Body of pancreas (tissue), 4 donors: ENCODE data around the gene EXOC2. TPM values are rescaled to one million over a fixed set of nuclear protein-coding genes. Genes with fewer than 3 reads are reported as not detected.

Experiments
- ATAC-seq: fragments of 150-250 bp; one replicate; pipeline ENCODE4 v1.9.1; 2016
- DNase-seq, 4 donors: peaks; one replicate each; pipeline ENCODE4 v3.0.0-alpha.2; 2019
- H3K27ac ChIP-seq, 4 donors: fragments of 200-600 bp; sonication (generic); 1 replicate in 3 of 4; 2 replicates in 1 of 4; pipeline versions ENCODE4 v1.5.1 to v1.6.1; 2016 to 2019; ENCODE audit warnings: mild to moderate bottlenecking in 1 of 4, mixed read lengths in 1 of 4, moderate library complexity in 1 of 4
- H3K27me3 ChIP-seq, 2 donors: fragments of 200-600 bp; sonication (generic); one replicate each; pipeline ENCODE4 v1.6.0; 2016; ENCODE audit warnings: mild to moderate bottlenecking in 1 of 2
- H3K36me3 ChIP-seq, 2 donors: fragments of 200-600 bp; sonication (generic); replicated peaks in 1 of 2; 2 replicates each; pipeline ENCODE4 v1.5.1; 2016; ENCODE audit warnings: low read depth in 2 of 2; ENCODE audit not compliant: insufficient read depth in 1 of 2
- H3K4me1 ChIP-seq: fragments of 200-600 bp; sonication (generic); one replicate; pipeline ENCODE4 v1.6.0; 2016
- H3K4me3 ChIP-seq, 2 donors: fragments of 200-600 bp; sonication (generic); 1 replicate in 1 of 2; 2 replicates in 1 of 2; pipeline ENCODE4 v1.5.1; 2016 to 2019
- H3K9me3 ChIP-seq, 3 donors: fragments of 200-600 bp; sonication (generic); 1 replicate in 2 of 3; 2 replicates in 1 of 3; pipeline ENCODE4 v1.5.1; 2016
- CTCF ChIP-seq, 7 experiments: fragments of 450-650 bp in 4 of 7; fragments of 200-600 bp in 3 of 7; sonication (generic) in 3 of 7; IDR thresholded peaks; one replicate each; pipeline ENCODE4 v1.5.1; 2016 to 2019; ENCODE audit warnings: antibody characterized with exemption in 7 of 7
- POLR2A ChIP-seq, 3 donors: fragments of 450-650 bp; IDR thresholded peaks; one replicate each; pipeline ENCODE4 v1.6.1; 2016; ENCODE audit warnings: antibody characterized with exemption in 3 of 3, mild to moderate bottlenecking in 2 of 3
- WGBS, 2 donors: methylation state at CpG; one replicate each; pipeline ENCODE4 v1.1.5; 2017; 5-methylcytosine and 5-hydroxymethylcytosine counted together
- intact Hi-C: fragments of 100-400 bp; cut with DNase I; formaldehyde crosslinking; loops from one replicate; pipeline ENCODE4 v1.15.1; 2023
- total RNA-seq, 2 donors: library from RNA; depleted of rRNA; stranded (reverse); fragments of >200 nt; gene quantifications; one replicate each; pipeline ENCODE4 v1.1.0, GENCODE V29; 2016

The EXOC2 gene
- total RNA-seq, 2 donors from 2014 or later = 10.5 to 10.6 TPM

DNA sequence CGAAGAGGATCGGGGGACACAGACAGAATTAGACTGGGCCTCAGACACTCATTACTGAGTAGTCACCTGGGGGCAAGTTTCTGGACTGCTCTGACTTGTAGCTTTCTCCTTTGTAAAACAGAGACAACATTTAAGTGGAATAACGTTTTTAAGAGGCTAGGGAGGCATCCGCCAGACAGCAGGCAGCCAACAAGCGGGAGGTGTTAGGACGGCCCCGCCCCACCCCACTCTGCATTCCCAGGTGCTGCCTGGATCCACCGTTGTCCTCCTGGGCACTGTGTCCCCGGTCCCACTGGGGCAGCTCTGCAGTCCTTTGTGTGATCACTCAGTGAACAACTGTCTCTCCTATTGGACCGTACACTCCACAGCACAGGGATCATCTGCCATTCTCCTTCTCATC lies 187.6 kb downstream of the EXOC2 start:
- 87 to 91% methylated on average over 10 of the region's 10 CpGs for WGBS, 2 donors
- no peaks in the 10 kb centered on the region for H3K36me3 ChIP-seq
- H3K4me3 ChIP-seq = no peak overlapping the region
- no peak for TF ChIP-seq CTCF (IDR thresholded peaks at IDR 0.05)
- no peak for TF ChIP-seq POLR2A (IDR thresholded peaks at IDR 0.05)
- no peaks in the 10 kb centered on the region for H3K9me3 ChIP-seq
- DNase-seq (no peak), ATAC-seq (no peak)
- no peaks in the 10 kb centered on the region for H3K27me3 ChIP-seq
- intact Hi-C loops = no loop called here
- H3K4me1 ChIP-seq = no peaks in the 10 kb centered on the region
- H3K27ac ChIP-seq = no peak overlapping the region

GRCh38 chr6:504446-504980 lies 188.4 kb downstream of the EXOC2 start:
- WGBS, 2 donors = 81 to 85% methylated on average over 8 of the region's 8 CpGs
- ATAC-seq = no peak

GRCh38 chr6:503610-504362 lies 189.2 kb downstream of the EXOC2 start:
- no peak for ATAC-seq
- Histone ChIP-seq H3K4me3 (no peak overlapping the region), H3K9me3 (no peaks in the 10 kb centered on the region), H3K36me3 (no peaks in the 10 kb centered on the region), H3K4me1 (no peaks in the 10 kb centered on the region), H3K27me3 (no peaks in the 10 kb centered on the region), H3K27ac (no peak overlapping the region)
- TF ChIP-seq POLR2A (IDR thresholded peaks at IDR 0.05) (no peak), CTCF (IDR thresholded peaks at IDR 0.05) (no peak)
- no peak for DNase-seq
- 91% methylated on average over 31 to 32 of the region's 32 CpGs for WGBS, 2 donors
- intact Hi-C loops = no loop called here

More at GRCh38 chr6:504446-504980, 188.4 kb downstream of the EXOC2 start:
- H3K4me3 ChIP-seq = no peak overlapping the region
- no peak for DNase-seq
- H3K9me3 ChIP-seq = no peaks in the 10 kb centered on the region
- H3K4me1 ChIP-seq = no peaks in the 10 kb centered on the region
- H3K27me3 ChIP-seq = no peaks in the 10 kb centered on the region
- TF ChIP-seq CTCF (IDR thresholded peaks at IDR 0.05) (no peak), POLR2A (IDR thresholded peaks at IDR 0.05) (no peak)
- no peak overlapping the region for H3K27ac ChIP-seq
- no peaks in the 10 kb centered on the region for H3K36me3 ChIP-seq
- intact Hi-C loops = no loop called here

DNA sequence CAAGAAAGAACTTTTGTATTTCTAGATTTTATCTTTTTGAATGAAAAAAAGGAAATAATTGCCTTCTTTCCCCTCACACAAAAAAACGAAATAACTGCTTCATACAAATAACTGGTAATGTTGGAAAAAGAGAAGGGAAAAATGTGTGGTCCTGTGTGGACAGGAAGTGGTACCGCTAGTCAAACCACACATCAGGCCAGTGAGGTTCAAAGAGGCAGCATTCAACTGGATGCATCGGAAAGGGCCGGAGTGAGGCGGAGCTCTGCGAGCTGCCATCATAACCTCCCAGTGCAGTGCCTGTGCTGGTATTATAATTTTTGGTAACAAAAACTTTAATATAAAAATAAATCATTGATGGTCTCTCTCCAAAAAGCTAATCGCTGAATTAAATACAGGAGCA lies 190.2 kb downstream of the EXOC2 start:
- DNase-seq (no peak), ATAC-seq (no peak)
- TF ChIP-seq POLR2A (IDR thresholded peaks at IDR 0.05) (no peak), CTCF (IDR thresholded peaks at IDR 0.05) (no peak)
- Histone ChIP-seq H3K4me3 (no peak overlapping the region), H3K4me1 (no peaks in the 10 kb centered on the region), H3K36me3 (no peaks in the 10 kb centered on the region), H3K9me3 (no peaks in the 10 kb centered on the region), H3K27me3 (no peaks in the 10 kb centered on the region), H3K27ac (no peak overlapping the region)
- WGBS, 2 donors = 85 to 93% methylated on average over 7 of the region's 7 CpGs
- intact Hi-C loops = no loop called here
